NCI-H146 treated with DMSO at 0.1 percent for 48 hours (cell line): ENCODE measurements around the gene SEPSECS.
A peak's percentile ranks its signal among the peaks of the same experiment; 100 is the strongest.

ENCODE experiments used
- DNase-seq: peaks from one replicate; lab custom pipeline; 2025; ENCODE audit not compliant: unreplicated experiment; lab: John Stamatoyannopoulos, UW

Gene SEPSECS

DNA sequence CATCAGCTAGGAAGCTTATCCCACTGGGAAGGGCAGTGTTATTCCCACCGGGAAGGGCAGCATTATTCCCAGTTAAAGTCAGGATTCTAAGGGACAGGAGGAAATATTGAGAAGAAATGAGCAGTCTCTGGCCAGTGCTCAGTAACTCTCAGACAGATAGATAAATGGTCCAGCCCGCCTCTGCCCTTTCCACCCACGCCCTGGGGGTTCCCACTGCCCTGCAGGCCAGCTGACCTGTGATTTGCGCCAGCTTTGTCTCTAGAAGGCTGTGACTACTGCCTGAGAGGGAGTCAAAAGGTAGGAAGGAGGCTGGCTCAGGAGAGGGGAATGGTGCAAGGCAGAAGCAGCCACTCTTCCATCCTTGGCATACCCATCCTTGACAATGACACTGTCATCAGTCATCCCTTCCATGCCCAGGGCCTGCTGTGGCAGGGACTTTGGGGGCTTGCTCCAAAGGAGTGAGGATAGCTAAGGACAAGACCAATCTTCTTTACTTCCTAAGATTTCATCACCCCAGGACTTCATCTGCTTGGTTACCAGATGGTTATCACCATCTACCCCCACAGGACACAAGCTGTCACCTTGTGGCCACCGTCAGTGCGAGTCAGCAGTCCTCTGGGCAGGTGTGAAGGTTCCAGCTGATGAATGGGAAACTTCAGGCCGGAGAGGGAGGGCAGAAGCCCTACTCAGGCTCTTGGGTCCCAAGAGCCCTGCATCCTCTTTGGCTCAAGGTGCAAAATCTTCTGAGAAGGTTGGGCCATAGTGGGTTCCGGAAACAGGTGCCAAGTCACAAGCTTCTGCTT is 49.5 kb downstream of the SEPSECS start:
- no peak for DNase-seq

DNA sequence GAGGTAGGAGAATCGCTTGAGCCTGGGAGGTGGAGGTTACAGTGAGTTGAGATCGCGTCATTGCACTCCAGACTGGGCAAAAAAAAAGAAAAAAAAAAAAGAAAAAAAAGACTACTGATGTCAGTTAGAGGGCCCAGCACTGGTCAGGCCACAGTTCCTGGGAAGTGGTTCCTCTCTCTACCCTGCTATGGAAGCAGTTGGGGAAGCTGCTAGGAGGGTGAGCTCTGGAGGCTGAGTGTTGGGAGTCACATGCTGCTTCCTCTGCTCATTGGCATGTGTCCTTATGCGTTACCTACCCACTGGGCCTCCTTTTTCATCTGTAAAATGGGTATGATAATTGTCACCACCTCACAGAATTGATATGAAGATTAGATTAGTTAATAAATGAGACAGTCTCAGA is 50.7 kb downstream of the SEPSECS start:
- DNase-seq: no peak

DNA sequence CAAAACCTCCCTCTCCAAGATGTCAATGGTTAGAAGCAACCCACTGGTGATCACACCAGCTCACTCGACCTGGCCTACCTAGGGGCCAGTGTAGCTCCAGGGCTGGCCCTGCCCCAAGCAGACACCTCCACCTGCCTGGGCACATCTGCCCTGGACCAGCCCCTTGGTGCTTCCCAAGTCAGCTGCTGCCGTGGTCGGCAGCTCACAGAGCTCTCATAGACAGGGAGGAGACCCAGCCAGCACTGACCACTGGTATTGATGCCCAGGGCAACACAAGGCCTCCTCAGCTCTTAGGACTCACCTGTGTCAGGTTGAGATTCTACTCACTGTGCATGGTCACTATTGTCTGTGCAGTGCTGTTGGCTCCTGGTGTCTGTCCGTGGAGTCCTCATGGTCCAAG is 51.7 kb downstream of the SEPSECS start:
- no peak for DNase-seq

DNA sequence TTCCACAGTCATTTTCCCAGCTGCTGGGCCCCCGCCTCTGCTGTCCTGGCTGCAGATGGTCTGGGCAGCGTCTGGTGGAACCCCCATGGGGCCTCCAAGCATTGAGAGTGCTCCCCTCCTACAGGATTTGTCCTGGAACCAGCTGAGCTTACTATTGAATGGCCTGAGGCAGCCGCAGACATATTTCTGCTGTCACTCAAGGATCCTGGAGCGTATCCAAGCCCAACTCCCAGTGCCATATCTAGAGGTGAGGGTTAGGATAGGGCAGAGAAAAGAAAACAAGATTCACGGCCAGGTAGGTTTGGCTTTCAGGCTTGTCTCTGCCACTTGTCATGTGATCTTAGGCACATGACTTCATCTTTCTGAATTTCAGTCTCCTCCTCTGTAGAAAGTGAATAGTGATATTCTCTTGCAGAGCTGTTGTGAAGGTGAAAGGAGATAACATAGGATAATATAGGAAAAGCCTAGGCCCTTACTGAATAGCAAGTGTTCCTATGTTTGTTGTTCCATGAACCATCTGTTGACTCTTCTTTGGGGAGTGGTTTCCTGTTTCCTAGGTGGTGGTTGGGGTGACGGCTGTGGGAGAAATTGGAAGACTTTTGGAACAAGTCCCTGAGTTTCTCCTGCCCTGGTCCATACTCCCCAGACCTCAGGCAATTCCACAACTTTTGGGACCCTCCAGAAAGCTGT is 52.3 kb downstream of the SEPSECS start:
- DNase-seq: peak; percentile 15

DNA sequence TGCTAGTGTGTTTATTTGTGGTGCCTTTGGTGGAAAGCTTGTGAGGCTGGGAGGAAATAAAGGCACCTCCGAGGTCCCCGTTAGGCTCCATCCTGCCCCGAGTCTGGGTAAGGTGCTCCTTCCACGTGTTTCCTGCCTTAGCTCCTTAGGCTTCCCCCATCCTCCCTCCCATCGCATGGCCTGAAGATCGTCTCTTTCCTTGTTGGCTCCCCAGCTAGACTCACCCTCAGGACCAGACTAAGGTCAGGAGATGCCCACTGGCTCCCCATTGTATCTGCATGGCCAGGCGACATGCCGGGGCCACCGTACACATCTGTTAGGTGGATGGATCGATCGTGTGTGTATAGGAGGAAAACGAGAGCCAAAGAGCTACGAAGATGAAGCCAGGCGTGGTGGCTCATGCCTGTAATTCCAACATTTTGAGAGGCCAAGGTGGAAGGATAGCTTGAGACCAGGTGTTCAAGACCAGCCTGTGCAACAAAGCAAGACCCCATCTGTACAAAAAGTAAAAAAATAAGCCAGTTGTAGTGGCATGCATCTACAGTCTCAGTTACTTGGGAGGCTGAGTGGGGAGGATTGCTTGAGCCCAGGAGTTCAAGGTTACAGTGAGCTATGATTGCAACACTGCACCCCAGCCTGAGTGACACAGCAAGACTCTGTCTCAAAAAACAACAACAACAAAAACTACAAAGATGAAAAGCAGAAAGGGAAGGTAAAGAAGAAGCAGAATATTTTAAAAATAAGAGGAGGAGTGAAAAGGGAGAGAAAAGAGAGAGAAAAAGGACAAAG is 53.7 kb downstream of the SEPSECS start:
- DNase-seq: no peak

DNA sequence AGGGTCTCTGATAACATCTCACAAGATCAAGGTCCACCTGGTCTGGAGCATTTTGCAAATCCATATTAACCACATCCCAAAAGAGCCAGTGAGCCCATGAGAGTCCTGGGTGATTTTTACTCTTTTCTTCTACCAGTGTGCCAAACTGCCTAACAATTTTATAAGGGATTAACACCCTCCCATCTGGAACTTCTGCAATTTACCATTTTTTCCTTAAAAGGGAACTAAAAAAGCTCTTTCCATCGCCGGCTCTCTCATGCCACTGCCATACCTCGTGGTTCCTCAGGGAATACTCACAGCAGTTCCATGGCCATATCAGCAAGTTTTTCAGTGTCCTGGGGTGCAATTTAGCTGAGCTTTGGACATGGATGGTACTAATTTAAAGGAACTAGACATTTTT is 55.7 kb downstream of the SEPSECS start:
- no peak for DNase-seq

DNA sequence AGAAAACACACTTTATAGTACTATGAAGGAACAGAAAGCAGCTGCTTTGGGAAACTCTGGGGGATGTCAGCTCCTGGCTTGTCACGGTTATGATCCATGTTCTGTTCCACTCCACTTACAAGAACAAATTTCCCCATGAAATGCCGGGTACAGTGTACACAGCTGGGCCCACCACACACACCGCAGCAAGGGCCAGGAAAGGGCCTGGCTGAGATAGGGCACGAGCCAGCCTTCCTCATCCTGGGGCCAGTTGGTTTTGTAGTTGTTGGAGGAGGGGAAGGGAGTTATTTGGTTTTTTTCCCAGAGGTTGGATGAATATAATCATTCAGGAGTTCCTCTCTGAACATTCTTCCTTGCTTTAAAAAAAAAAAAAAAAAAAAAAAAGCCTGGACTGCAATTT is 56.8 kb downstream of the SEPSECS start:
- no peak for DNase-seq

DNA sequence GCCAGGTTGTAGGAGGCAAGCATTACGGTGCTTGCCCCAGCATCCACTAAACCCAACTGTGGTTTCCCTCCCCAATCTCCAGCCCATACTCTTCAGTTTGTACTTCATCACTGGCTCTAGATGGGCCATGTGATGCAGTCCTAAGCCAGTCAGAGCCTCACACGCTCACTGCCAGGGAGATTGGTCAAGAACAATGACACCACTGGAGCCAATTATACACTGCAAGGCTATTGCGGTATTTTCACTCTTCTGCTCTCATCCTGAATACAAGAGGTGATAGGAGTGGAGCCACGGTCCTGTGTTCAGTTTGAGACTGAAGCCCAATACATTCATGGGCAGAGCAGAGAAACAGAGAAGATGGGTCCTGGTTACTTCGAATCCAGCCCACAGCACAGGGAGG is 58.4 kb downstream of the SEPSECS start:
- no peak for DNase-seq

DNA sequence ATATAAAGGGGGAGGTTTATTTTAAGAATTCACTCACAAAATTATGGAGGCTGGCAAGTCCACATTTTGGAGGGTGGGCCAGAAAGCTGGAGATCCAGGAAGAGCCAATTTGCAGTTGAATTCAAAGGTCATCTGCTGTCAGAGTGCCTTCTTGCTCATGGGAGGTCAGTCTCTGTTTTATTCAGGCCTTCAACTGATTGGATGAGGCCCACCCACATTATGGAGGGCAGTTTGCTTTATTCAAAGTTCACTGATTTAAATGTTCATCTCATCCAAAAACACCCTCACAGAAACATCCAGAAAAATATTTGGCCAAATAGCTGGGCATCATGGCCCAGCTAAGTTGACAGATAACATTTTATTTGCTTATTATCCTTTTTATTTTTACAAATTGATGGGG is 59.5 kb downstream of the SEPSECS start:
- no peak for DNase-seq

DNA sequence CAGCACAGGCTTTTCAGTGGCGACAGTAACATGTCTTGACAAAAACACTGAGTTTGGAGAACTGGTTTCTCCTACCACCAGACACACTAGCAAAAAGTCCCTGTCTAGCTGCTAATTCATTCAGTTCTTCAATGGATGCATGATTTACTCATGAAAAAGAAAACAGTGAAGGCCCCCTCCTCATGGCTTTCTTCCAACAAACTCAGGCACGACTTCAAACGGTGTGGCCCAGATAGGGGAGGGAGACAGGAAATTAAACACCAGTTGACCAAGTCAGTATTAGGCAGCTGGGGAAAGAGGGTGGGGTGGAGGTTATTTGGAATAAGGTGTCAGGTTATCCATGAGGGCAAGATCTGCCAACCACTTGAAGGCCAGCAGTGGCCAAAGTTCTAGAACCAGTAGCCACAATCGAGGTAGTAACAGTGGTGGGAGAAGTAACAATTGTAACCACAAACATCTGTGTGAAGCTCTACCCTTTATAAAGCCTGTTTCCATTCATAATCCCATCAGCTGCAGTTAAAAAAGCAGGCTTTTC is 60.2 kb downstream of the SEPSECS start:
- no peak for DNase-seq

DNA sequence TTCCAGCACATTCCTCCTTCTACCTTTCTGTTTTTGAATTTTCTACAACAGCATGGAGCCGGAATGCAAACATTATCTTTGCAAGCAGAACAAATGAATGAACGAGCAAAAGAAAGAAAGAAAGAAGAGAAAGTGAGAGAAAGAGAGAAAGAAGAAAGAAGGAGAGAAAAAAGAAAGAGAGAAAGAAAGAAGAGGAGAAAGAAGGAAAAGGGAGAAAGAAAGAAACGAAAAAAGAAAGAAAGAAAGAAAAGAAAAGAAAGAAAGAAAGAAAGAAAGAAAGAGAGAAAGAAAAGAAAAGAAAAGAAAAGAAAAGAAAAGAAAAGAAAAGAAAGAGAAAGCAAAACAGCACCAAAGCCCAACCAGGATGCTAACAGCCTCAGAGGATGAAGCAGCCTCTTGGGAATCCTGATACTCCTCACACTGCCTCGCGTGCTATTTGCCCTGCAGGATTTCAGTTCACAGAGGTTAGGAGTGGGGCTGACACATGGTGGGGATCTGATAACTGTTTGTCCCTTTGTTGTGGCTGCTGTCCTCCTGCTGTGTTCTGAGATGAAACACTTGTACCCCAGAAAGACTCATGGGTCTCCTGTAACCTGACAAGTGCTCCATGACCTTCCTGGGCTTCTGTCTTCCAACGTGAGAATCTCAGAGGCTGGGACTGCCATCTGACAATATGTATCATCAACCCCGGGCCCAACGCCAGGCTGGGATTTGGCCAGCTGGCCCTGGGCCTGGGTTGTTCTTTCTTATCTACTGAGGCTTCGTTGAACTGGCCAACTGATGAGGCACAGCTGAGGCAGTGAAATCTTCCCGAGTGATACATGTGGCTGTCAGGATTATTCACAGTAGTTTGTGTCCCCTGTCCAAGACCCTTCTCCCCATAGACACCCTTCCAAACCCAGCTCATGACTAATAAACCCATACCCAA is 61.0 kb downstream of the SEPSECS start:
- DNase-seq: no peak

DNA sequence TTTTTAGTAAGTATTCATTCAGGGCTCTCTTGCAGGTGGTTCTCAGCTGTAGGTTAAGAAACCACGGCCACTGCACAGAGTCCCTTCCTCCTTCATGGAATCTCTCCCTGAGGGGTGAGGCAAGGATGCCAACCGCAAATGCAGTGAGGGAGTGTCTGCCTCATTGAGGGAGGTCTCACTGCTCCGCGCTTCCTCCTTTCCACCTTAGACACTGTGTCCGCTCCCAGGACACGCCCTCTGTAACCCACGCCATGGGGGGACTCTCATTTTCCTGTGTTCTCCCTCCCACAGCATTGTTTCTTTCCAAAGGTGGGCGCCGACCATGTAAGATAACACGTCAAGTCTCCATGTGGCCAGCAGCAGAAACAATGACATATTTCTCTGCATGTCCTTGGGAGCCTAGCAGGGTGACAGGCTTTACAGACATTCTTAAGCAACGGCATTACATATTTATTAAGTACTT is 63.2 kb downstream of the SEPSECS start:
- no peak for DNase-seq

DNA sequence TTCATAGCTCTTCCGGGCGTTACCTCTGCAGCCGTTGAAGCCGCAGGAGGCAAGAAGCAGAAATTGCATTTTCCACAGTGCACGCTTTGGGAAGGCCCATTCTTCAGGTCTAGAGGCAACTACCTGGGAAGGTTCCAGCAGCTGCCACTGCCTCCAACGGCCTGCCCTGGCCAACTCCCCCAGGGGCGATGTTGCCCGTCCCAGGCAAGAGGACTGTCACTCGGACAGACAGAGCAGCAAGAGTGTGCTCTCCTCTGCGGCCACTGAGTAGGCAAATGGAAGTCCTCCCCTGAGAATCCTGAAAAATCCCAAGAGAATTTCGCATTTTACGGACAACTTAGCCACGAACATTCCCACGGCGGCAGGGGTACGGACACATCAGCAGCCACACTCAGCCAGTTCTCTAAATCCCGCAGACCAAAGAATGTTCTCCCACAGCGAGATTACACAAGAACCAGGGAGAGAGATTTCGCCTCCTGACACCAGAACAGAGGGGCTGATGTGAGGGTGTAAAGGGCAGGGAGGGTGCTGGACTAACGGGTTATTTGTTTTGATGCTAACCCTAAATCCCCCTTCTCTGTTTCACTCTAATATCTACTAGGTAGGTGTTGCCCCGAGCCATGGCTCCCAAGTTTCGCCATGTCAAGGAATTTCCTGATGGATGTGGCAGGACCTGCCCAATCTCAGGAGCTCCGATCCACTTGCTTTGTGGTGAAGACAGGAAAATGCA is 63.8 kb downstream of the SEPSECS start:
- no peak for DNase-seq

DNA sequence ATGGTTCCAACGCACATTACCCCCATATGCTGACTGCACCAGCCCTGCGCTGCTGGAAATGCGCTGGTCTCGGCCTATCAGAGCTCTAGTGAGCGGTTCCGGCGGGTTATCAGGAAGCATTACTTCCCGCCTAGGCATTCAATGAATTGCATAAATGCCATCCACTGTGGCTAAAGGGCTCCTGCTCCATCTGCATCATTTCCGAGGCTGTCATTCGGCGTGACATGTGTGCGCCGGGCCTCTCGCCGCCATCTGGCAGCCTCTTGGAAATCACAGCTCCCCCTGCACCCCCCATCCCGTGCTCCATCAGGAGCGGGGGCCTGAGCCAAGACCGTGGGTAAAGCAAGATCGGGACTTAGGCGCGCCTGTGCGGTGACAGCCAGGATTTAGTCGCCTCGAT is 64.4 kb downstream of the SEPSECS start:
- DNase-seq: no peak

DNA sequence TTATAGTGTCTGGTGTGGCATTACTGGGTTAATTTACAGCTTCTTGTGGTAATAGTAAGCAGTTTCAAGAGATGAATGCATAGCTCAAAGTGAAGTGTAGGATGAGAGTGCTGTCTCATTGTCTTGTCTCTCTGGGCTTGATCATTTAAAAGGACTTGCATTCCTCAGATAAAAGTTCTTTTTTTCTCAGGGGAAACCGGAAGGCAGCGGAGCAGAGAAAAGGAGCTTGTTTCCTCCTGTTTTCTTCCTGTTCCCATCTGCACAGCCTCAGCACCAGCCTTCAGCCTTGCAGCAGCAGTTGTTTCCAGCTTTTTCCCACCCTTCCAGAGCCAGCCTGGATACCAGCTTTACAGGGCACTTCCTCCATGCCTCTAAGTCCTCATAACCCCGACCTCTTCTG is 68.1 kb downstream of the SEPSECS start:
- no peak for DNase-seq

DNA sequence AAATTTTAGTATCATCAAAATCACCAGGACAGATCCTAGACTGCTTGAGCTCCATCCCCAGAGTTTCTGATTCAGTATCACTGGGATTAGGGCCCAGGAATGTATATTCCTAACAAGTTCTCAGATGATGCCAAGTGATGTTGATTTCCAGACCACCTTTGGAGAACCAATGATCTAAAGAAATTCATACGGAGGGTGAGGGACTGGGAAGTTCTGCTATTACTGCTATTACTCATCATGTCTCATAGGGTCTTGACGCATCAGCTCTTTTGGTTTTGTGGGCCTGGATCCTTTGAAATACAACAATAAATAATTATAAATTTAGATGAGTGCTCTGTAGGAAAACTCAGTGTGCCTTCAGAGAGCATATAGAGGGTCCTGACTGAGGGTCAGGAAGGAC is 69.7 kb downstream of the SEPSECS start:
- no peak for DNase-seq

DNA sequence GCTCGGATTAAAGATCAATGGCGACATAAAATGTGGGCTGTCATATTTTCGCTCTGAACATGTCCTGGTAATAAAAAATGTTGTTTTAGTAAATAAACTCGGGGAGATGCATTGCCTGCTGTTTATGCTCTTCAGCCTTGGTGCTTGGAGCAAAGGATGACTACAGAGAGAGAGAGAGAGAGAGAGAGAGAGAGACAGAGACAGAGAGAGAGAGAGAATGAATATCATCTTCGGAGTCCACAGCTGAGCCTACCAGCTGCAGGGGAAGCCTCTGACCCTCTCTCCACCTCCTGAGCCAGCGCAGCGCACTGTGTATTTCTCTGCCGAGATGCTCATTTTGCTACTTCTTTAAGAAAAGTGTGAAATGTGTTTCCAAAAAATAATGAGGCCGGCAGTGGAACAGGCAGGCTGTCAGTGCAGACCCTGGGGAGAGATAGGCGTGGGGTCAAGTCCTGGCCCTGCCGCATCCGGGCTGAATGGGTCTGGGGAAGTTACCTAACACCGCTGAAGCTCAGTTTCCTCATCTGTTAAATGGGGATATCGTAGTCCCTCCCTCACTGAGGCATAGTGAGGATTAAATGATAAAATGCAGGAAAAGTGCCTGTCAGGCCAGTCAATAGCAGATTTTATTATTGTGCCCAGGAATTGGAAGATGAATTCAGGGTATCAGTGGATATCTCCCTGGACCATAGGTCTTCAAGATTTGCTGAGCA is 71.0 kb downstream of the SEPSECS start:
- no peak for DNase-seq

DNA sequence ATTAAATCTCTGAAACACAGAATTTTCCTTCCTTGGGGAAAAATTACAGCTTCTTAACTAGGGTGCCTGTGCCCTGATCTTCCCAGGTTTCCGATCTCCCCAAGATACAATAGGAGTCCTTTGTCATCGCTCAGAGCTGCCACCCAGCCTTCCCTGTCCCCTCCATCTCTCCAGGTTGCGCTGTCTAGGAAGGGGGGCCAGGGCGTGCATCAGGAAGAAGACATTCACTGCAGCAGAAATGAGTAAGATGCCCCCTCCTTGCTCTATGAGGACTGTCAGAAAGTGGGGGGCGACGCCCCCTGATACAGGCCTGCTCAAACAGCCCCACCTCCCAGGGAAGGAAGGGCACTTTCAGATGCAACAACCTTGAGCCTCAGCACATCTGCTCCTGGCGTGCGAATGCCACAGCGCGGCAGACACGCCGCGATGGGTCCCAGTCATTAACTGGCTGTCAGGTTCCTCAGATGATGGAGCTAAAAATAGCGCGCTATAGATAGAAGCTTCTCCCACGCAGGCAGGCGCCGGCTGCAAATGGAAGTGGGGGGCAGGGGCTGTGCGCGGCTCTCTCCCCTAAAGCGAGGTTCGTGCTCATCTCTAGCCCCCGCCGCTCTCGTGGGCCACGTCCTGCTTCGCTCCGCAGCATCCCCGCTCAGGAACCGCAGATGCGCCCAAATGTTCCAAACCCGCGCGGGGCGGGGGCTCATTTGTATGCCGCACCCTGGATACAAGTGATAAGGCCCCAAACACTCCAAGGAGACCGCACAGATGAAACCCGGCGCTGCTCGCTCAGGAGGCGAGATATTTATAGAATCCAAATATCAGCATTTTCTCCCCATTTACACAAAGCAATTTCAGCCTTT is 71.9 kb downstream of the SEPSECS start:
- no peak for DNase-seq
